Esophagus squamous epithelium (tissue), 5 donors: ENCODE results near the gene PLAC9. TPM values are rescaled to one million over a fixed set of nuclear protein-coding genes. Genes with fewer than 3 reads are reported as not detected.
"Not testable (repeated sequence)": the region's sequence is repeated elsewhere in the genome, so short reads cannot be mapped to it uniquely, and the experiment has no call there.

Experiments
- DNase-seq: peaks from one replicate; lab custom pipeline; 2025; lab: John Stamatoyannopoulos, UW
- H3K27ac ChIP-seq, 4 donors: fragments of 200-600 bp; sonication (generic); one replicate each; pipeline ENCODE4 v1.5.1; 2016 to 2019; ENCODE audit warnings: mild to moderate bottlenecking in 1 of 4
- H3K27me3 ChIP-seq, 4 donors: fragments of 200-600 bp; sonication (generic); 1 replicate in 3 of 4; 2 replicates in 1 of 4; pipeline versions ENCODE4 v1.5.1 to v1.6.0; 2017 to 2021; ENCODE audit warnings: antibody characterized with exemption in 1 of 4
- H3K36me3 ChIP-seq, 3 donors: fragments of 200-600 bp; sonication (generic); one replicate each; pipeline ENCODE4 v1.5.1; 2016 to 2019
- H3K4me1 ChIP-seq, 3 donors: fragments of 200-600 bp; sonication (generic); one replicate each; pipeline ENCODE4 v1.5.1; 2017 to 2019
- H3K4me3 ChIP-seq, 4 donors: fragments of 200-600 bp; sonication (generic); 1 replicate in 3 of 4; 2 replicates in 1 of 4; pipeline ENCODE4 v1.5.1; 2016 to 2019; ENCODE audit warnings: mild to moderate bottlenecking in 2 of 4, moderate library complexity in 1 of 4
- H3K9me3 ChIP-seq, 3 donors: fragments of 200-600 bp; sonication (generic); one replicate each; pipeline ENCODE4 v1.5.1; 2016 to 2019
- POLR2A ChIP-seq, 4 donors: fragments of 450-650 bp; IDR thresholded peaks; one replicate each; pipeline ENCODE4 v1.6.1; 2017; ENCODE audit warnings: antibody characterized with exemption in 4 of 4, mild to moderate bottlenecking in 4 of 4, moderate library complexity in 3 of 4
- WGBS, 2 donors: methylation state at CpG; one replicate each; pipeline ENCODE4 v1.1.5; 2018; 5-methylcytosine and 5-hydroxymethylcytosine counted together
- intact Hi-C: fragments of 100-400 bp; cut with DNase I; formaldehyde crosslinking; loops from one replicate; pipeline ENCODE4 v1.15.0; 2022
- total RNA-seq, 4 donors: library from RNA; depleted of rRNA; stranded (reverse); fragments of >200 nt; gene quantifications; one replicate each; pipeline ENCODE4 v1.1.0, GENCODE V29; 2016
- TF ChIP-seq, protein P1 (sequence below), 6 experiments: fragments of 450-650 bp in 4 of 6; fragments of 200-600 bp in 2 of 6; sonication (generic) in 2 of 6; IDR thresholded peaks; one replicate each; pipeline ENCODE4 v1.5.1; 2016 to 2019; ENCODE audit warnings: antibody characterized with exemption in 6 of 6, mild to moderate bottlenecking in 4 of 6, moderate library complexity in 4 of 6
- donor health status: DM: yes; HTN: yes; CAD: no.

The PLAC9 gene, protein sequence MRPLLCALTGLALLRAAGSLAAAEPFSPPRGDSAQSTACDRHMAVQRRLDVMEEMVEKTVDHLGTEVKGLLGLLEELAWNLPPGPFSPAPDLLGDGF
- 10 to 100 TPM in 1 of 4 donors, 1 to 10 TPM in 3; 2.7 to 22.1 (median 3.0) TPM for total RNA-seq

DNA sequence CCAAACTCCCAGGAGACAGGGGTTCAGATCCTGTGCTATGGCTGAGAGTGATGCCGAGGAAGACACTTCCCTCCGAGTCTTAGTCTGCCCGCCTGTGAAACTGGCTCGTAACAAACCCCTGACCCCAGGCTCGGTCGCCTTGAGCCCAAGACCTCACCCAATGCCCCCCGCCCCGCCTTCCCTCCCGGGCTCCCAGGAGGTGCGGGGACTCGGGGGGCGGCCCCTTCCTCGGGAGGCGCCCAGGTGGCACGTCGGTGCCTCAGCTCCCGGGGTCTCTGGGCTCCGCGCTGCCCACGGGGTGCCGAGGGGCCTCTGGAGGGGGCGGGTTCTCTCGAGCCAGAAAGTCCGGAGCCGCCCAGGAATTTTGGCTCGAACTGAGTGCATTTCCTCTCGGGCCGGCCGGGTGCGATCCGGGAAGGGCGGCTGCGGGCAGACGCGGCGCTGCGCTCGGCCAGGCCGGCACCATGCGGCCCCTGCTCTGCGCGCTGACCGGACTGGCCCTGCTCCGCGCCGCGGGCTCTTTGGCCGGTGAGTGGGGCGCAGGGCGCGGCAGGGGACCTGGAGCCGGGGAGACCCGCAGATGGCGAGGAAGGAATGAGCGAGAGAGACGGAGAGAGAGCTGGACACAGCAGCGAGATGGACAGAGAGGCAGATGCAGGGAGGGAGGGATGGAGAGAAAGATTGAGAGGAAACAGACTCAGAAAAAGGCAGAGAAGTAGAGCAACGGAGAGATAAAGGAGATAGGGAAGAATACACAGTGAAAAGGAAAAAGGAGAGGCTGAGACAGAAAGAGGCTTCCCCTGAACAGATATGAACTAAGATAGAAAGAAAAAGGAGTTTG is at the start of gene PLAC9:
Gene PLAC9, plus strand, starts transcription at position 432 of the 841 bp plus-strand sequence. Its CDS starts 33 bp downstream, at position 465.
- H3K9me3 ChIP-seq, result no peaks in the 10 kb centered on the region
- no peaks in the 10 kb centered on the region for H3K36me3 ChIP-seq
- peak in 2 of 4 donors; percentile 11 to 35 for TF ChIP-seq POLR2A (IDR thresholded peaks at IDR 0.05)
- TF ChIP-seq, protein P1, sequence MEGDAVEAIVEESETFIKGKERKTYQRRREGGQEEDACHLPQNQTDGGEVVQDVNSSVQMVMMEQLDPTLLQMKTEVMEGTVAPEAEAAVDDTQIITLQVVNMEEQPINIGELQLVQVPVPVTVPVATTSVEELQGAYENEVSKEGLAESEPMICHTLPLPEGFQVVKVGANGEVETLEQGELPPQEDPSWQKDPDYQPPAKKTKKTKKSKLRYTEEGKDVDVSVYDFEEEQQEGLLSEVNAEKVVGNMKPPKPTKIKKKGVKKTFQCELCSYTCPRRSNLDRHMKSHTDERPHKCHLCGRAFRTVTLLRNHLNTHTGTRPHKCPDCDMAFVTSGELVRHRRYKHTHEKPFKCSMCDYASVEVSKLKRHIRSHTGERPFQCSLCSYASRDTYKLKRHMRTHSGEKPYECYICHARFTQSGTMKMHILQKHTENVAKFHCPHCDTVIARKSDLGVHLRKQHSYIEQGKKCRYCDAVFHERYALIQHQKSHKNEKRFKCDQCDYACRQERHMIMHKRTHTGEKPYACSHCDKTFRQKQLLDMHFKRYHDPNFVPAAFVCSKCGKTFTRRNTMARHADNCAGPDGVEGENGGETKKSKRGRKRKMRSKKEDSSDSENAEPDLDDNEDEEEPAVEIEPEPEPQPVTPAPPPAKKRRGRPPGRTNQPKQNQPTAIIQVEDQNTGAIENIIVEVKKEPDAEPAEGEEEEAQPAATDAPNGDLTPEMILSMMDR (IDR thresholded peaks at IDR 0.05), result no peak
- H3K4me3 ChIP-seq, result peak within 1 kb of the TSS; percentile 17 to 67 (median 46)
- H3K27me3 ChIP-seq, result peaks cover 0 to 55% (median 0%) of the 10 kb centered on the region in 4 donors
- no peak for DNase-seq
- intact Hi-C loops, result no loop called here
- H3K4me1 ChIP-seq, result peaks cover 4 to 45% (median 28%) of the 10 kb centered on the region in 3 donors
- peak within 1 kb of the TSS; percentile 65 to 91 (median 82) for H3K27ac ChIP-seq
- 2 to 21% methylated on average over 5 to 15 of the region's 58 CpGs for WGBS, 2 donors

DNA sequence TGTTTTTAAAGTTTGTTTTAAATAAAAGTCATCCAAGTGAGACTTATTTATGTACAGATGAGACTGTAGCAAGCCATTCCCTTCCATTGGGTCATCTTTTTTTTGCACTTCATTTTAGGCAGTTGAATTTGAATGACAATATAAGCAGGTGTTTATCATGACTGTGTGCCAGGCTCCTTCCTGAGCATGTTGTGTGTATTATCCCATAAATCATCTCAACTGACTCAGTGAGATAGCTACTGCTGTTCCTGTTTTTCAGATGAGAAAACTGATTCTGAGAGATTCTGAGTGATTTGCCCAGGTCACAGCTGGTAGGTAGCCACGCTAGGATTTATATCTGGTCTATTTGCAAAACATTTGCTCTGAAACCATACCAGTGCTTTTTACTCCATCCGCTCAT is 42.4 kb upstream of the PLAC9 start:
- no peak for DNase-seq
- Histone ChIP-seq H3K9me3 (no peaks in the 10 kb centered on the region), H3K36me3 (peaks cover 0 to 47% (median 0%) of the 10 kb centered on the region in 3 donors), H3K4me1 (no peaks in the 10 kb centered on the region), H3K27ac (no peak overlapping the region), H3K4me3 (no peak overlapping the region), H3K27me3 (no peaks in the 10 kb centered on the region)
- intact Hi-C loops, result no loop called here
- WGBS, 2 donors, result 72 to 82% methylated on average over 2 of the region's 2 CpGs
- TF ChIP-seq, protein P1 (IDR thresholded peaks at IDR 0.05), result no peak
- no peak for TF ChIP-seq POLR2A (IDR thresholded peaks at IDR 0.05)

DNA sequence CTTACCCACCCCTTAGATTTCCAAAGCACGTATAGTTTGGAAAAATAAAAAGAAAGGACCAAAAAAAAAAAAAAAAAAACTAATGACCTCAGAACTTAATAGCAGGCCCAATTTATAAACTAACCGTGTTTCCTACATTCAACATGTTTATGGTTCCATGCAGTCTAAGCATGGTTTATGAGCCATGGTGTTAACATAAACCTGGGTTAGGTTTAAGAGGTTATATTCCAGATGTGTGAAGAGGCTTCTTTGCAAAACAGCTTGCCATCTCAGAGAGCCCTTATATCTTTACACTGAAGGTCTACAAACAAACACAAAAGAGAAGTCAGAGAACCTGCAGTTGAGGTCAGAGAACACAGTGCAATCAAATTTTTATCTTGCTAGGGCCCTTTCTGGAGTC is 38.3 kb upstream of the PLAC9 start:
- 60 to 76% methylated on average over 2 of the region's 2 CpGs for WGBS, 2 donors
- no peak for DNase-seq
- intact Hi-C loops, result no loop called here
- Histone ChIP-seq H3K27me3 (no peaks in the 10 kb centered on the region), H3K4me1 (no peaks in the 10 kb centered on the region), H3K27ac (no peak overlapping the region), H3K4me3 (no peak overlapping the region), H3K36me3 (peaks cover 0 to 15% (median 0%) of the 10 kb centered on the region in 3 donors), H3K9me3 (no peaks in the 10 kb centered on the region)
- no peak for TF ChIP-seq POLR2A (IDR thresholded peaks at IDR 0.05)
- TF ChIP-seq, protein P1 (IDR thresholded peaks at IDR 0.05), result no peak

DNA sequence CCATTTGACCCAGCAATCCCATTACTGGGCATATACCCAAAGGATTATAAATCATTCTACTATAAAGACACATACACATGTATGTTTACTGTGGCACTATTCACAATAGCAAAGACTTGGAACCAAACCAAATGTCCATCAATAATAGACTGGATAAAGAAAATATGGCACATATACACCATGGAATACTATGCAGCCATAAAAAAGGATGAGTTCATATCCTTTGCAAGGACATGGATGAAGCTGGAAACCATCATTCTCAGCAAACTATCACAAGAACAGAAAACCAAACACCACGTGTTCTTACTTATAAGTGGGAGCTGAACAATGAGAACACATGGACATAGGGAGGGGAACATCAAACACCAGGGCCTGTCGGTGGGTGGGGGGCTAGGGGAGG is 34.3 kb upstream of the PLAC9 start:
- H3K9me3 ChIP-seq, intact Hi-C loops, H3K4me3 ChIP-seq, H3K27me3 ChIP-seq, H3K27ac ChIP-seq, DNase-seq, H3K36me3 ChIP-seq: not testable (repeated sequence)
- peaks cover 0 to 13% (median 0%) of the 10 kb centered on the region in 3 donors for H3K4me1 ChIP-seq
- WGBS, 2 donors, result 77 to 87% methylated on average over 2 of the region's 2 CpGs

DNA sequence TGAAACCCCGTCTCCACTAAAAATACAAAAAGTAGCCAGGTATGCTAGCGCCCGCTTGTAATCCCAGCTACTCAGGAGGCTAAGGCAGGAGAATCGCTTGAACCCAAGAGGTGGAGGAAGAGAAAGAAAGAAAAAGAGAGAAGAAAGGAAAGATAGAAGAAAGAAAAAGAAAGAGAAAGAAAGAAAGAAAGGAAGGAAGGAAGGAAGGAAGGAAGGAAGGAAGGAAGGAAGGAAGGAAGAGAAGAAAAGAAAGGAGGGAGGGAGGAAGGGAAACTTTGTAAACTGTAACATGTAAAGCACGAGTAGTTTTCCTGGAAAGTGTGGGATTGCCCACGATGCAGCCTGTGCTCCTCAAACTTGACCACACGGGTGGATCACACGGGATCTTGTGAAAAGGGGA is 33.2 kb upstream of the PLAC9 start:
- DNase-seq, H3K27ac ChIP-seq, H3K9me3 ChIP-seq, H3K4me3 ChIP-seq, intact Hi-C loops, H3K36me3 ChIP-seq, H3K27me3 ChIP-seq: not testable (repeated sequence)
- WGBS, 2 donors, result 81 to 87% methylated on average over 8 of the region's 8 CpGs
- H3K4me1 ChIP-seq, result peaks cover 0 to 22% (median 3%) of the 10 kb centered on the region in 3 donors

DNA sequence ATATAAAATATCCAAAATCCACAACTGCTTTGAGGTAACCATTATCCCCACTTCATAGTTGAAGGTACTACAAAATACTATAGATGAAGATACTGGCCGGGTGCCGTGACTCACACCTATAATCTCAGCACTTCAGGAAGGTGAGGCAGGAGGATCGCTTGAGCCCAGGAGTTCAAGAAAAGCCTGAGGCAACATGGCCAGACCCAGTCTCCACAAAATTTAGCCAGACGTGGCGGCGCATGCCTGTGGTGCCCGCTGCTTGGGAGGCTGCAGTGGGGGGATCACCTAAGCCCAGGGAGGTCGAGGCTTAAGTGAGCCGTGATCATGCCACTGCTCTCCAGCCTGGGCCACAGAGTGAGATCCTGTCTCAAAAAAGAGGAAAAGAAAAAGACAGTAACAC is 32.4 kb upstream of the PLAC9 start:
- TF ChIP-seq, protein P1 (IDR thresholded peaks at IDR 0.05), result no peak
- TF ChIP-seq POLR2A (IDR thresholded peaks at IDR 0.05), result no peak
- no peak overlapping the region for H3K4me3 ChIP-seq
- intact Hi-C loops, result no loop called here
- peaks cover 0 to 30% (median 6%) of the 10 kb centered on the region in 3 donors for H3K4me1 ChIP-seq
- no peaks in the 10 kb centered on the region for H3K36me3 ChIP-seq
- H3K9me3 ChIP-seq, result no peaks in the 10 kb centered on the region
- no peak overlapping the region for H3K27ac ChIP-seq
- no peak for DNase-seq
- WGBS, 2 donors, result 78 to 84% methylated on average over 9 of the region's 9 CpGs
- H3K27me3 ChIP-seq, result no peaks in the 10 kb centered on the region
